ENCODE measurements around the gene GRWD1. TPM values are rescaled to one million over a fixed set of nuclear protein-coding genes. Genes with fewer than 3 reads are reported as not detected.

Gene GRWD1
- total and polyA plus RNA-seq, 2 of the 13 experiments (the other 11 are each of a cell fraction or from before 2014, with no cell fraction given) = 10.8 to 46.6 TPM

- TF ChIP-seq, protein P1, sequence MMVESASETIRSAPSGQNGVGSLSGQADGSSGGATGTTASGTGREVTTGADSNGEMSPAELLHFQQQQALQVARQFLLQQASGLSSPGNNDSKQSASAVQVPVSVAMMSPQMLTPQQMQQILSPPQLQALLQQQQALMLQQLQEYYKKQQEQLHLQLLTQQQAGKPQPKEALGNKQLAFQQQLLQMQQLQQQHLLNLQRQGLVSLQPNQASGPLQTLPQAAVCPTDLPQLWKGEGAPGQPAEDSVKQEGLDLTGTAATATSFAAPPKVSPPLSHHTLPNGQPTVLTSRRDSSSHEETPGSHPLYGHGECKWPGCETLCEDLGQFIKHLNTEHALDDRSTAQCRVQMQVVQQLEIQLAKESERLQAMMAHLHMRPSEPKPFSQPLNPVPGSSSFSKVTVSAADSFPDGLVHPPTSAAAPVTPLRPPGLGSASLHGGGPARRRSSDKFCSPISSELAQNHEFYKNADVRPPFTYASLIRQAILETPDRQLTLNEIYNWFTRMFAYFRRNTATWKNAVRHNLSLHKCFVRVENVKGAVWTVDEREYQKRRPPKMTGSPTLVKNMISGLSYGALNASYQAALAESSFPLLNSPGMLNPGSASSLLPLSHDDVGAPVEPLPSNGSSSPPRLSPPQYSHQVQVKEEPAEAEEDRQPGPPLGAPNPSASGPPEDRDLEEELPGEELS (CRISPR knock-in tag; IDR thresholded peaks at IDR 0.05) = peak; percentile 50; the same call in 1 of the 2 replicates
- TF ChIP-seq, protein P2, sequence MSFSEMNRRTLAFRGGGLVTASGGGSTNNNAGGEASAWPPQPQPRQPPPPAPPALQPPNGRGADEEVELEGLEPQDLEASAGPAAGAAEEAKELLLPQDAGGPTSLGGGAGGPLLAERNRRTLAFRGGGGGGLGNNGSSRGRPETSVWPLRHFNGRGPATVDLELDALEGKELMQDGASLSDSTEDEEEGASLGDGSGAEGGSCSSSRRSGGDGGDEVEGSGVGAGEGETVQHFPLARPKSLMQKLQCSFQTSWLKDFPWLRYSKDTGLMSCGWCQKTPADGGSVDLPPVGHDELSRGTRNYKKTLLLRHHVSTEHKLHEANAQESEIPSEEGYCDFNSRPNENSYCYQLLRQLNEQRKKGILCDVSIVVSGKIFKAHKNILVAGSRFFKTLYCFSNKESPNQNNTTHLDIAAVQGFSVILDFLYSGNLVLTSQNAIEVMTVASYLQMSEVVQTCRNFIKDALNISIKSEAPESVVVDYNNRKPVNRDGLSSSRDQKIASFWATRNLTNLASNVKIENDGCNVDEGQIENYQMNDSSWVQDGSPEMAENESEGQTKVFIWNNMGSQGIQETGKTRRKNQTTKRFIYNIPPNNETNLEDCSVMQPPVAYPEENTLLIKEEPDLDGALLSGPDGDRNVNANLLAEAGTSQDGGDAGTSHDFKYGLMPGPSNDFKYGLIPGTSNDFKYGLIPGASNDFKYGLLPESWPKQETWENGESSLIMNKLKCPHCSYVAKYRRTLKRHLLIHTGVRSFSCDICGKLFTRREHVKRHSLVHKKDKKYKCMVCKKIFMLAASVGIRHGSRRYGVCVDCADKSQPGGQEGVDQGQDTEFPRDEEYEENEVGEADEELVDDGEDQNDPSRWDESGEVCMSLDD (CRISPR knock-in tag; IDR thresholded peaks at IDR 0.05; ENCODE audit: borderline replicate concordance) = no peak
- TF ChIP-seq, protein P3, sequence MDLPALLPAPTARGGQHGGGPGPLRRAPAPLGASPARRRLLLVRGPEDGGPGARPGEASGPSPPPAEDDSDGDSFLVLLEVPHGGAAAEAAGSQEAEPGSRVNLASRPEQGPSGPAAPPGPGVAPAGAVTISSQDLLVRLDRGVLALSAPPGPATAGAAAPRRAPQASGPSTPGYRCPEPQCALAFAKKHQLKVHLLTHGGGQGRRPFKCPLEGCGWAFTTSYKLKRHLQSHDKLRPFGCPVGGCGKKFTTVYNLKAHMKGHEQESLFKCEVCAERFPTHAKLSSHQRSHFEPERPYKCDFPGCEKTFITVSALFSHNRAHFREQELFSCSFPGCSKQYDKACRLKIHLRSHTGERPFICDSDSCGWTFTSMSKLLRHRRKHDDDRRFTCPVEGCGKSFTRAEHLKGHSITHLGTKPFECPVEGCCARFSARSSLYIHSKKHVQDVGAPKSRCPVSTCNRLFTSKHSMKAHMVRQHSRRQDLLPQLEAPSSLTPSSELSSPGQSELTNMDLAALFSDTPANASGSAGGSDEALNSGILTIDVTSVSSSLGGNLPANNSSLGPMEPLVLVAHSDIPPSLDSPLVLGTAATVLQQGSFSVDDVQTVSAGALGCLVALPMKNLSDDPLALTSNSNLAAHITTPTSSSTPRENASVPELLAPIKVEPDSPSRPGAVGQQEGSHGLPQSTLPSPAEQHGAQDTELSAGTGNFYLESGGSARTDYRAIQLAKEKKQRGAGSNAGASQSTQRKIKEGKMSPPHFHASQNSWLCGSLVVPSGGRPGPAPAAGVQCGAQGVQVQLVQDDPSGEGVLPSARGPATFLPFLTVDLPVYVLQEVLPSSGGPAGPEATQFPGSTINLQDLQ (CRISPR knock-in tag; IDR thresholded peaks at IDR 0.05) = no peak
- TF ChIP-seq MED13 (CRISPR knock-in tag; IDR thresholded peaks at IDR 0.05) (0 out of 2 replicates have a peak, but pooled peaks have one; percentile 31), ZNF776 (CRISPR knock-in tag; IDR thresholded peaks at IDR 0.05) (peak; percentile 43; the same call in 1 of the 2 replicates), ARNT (IDR thresholded peaks at IDR 0.05) (no peak), KDM4B (CRISPR knock-in tag; IDR thresholded peaks at IDR 0.05) (no peak), HOXA3 (CRISPR knock-in tag; IDR thresholded peaks at IDR 0.05) (no peak), SRSF1 (optimal IDR thresholded peaks at IDR 0.05; ENCODE audit: low read depth, low read length) (no peak), ZNF766 (CRISPR knock-in tag; IDR thresholded peaks at IDR 0.05; ENCODE audit: borderline replicate concordance) (peak; percentile 62; the same call in 1 of the 2 replicates), ZNF24 (IDR thresholded peaks at IDR 0.05) (no peak), PHF5A (CRISPR knock-in tag; IDR thresholded peaks at IDR 0.05; ENCODE audit: low read depth, unreplicated experiment) (no peak), ZNF101 (CRISPR knock-in tag; IDR thresholded peaks at IDR 0.05; ENCODE audit: borderline replicate concordance, low read depth) (no peak), MIXL1 (CRISPR knock-in tag; IDR thresholded peaks at IDR 0.05) (no peak), SNAI1 (CRISPR knock-in tag; IDR thresholded peaks at IDR 0.05; ENCODE audit: borderline replicate concordance) (no peak), GATAD1 (CRISPR knock-in tag; IDR thresholded peaks at IDR 0.05) (peak; percentile 68), MED1 (CRISPR knock-in tag; IDR thresholded peaks at IDR 0.05) (0 out of 2 replicates have a peak, but pooled peaks have one; percentile 23), NPAS2 (CRISPR knock-in tag; IDR thresholded peaks at IDR 0.05; ENCODE audit: borderline replicate concordance) (no peak), KLF16 (CRISPR knock-in tag; IDR thresholded peaks at IDR 0.05) (peak in 1 of 2 experiments; percentile 40; a peak in 1 of 4 replicates), ZKSCAN8 (CRISPR knock-in tag; IDR thresholded peaks at IDR 0.05; ENCODE audit: borderline replicate concordance) (no peak), TAF1 (CRISPR knock-in tag; IDR thresholded peaks at IDR 0.05) (peak; percentile 86), SP5 (CRISPR knock-in tag; IDR thresholded peaks at IDR 0.05; ENCODE audit: borderline replicate concordance, low read depth) (no peak; the same call in 1 of the 2 replicates)
- TF ChIP-seq, protein P4, sequence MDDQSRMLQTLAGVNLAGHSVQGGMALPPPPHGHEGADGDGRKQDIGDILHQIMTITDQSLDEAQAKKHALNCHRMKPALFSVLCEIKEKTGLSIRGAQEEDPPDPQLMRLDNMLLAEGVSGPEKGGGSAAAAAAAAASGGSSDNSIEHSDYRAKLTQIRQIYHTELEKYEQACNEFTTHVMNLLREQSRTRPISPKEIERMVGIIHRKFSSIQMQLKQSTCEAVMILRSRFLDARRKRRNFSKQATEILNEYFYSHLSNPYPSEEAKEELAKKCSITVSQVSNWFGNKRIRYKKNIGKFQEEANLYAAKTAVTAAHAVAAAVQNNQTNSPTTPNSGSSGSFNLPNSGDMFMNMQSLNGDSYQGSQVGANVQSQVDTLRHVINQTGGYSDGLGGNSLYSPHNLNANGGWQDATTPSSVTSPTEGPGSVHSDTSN (CRISPR knock-in tag; IDR thresholded peaks at IDR 0.05; ENCODE audit: borderline replicate concordance) = 0 out of 2 replicates have a peak, but pooled peaks have one; percentile 16
Observed at GRCh38 chr19:48469289-48469881, 23.6 kb downstream of the GRWD1 start, which contains the start of gene CYTH2 (continued).

Data from HepG2 (cell line).